SK-N-SH (cell line): ENCODE results near the gene ARRDC3. TPM values are rescaled to one million over a fixed set of nuclear protein-coding genes. Genes with fewer than 3 reads are reported as not detected.

Experiments used
- CTCF ChIA-PET: fragments of 300-600, 350-600 bp; formaldehyde crosslinking; extraction: SDS; loops from one replicate; lab custom pipeline; 2021; lab: Yijun Ruan, JAX
- POLR2A ChIA-PET: fragments of 350-600 bp; sonication (Branson Sonifier 250); formaldehyde crosslinking; extraction: SDS; loops from one replicate; lab custom pipeline; 2020; ENCODE audit warnings: antibody characterized with exemption, inconsistent platforms; lab: Yijun Ruan, JAX
- DNase-seq: peaks from one replicate; pipeline ENCODE4 v3.0.0; 2012
- H2AFZ ChIP-seq: fragments of 200-600 bp; sonication (generic); 2 replicates; pipeline ENCODE4 v1.8.1; 2016; ENCODE audit warnings: antibody characterized with exemption, mild to moderate bottlenecking, low read depth
- H3F3A ChIP-seq: fragments of 200-600 bp; sonication (generic); replicated peaks from 2 replicates; pipeline ENCODE3; 2016; ENCODE audit warnings: antibody characterized with exemption, mild to moderate bottlenecking; ENCODE audit not compliant: insufficient read depth
- H3K27ac ChIP-seq, 2 experiments: fragments of 200-500 bp in 1 of 2; fragments of 200-600 bp in 1 of 2; sonication (Bioruptor generic) in 1 of 2; sonication (generic), shearing (Covaris generic) in 1 of 2; 2 replicates each; pipeline versions ENCODE4 v1.5.1 to v1.6.1; 2014 to 2016; ENCODE audit warnings: low read depth in 2 of 2, inconsistent platforms in 1 of 2, low read length in 1 of 2, mild to moderate bottlenecking in 1 of 2, mixed read lengths in 1 of 2
- H3K27me3 ChIP-seq: fragments of 200-600 bp; sonication (generic), shearing (Covaris generic); 2 replicates; pipeline ENCODE4 v1.6.1; 2016; ENCODE audit warnings: mixed run types; ENCODE audit not compliant: insufficient read depth
- H3K36me3 ChIP-seq, 2 experiments: fragments of 200-500 bp in 1 of 2; fragments of 200-600 bp in 1 of 2; sonication (Bioruptor generic) in 1 of 2; sonication (generic) in 1 of 2; replicated peaks in 1 of 2; 2 replicates each; pipeline versions ENCODE3 to v1.5.1; 2014 to 2016; ENCODE audit warnings: low read length in 1 of 2, mild to moderate bottlenecking in 1 of 2; ENCODE audit not compliant: insufficient read depth in 2 of 2, control insufficient read depth in 1 of 2
- H3K4me1 ChIP-seq, 2 experiments: fragments of 200-500 bp in 1 of 2; fragments of 200-600 bp in 1 of 2; sonication (Bioruptor generic) in 1 of 2; sonication (generic), shearing (Covaris generic) in 1 of 2; 2 replicates each; pipeline versions ENCODE4 v1.5.1 to v1.6.1; 2014 to 2016; ENCODE audit warnings: low read depth in 1 of 2, low read length in 1 of 2, mixed run types in 1 of 2; ENCODE audit not compliant: insufficient read depth in 2 of 2, control insufficient read depth in 1 of 2
- H3K4me2 ChIP-seq: fragments of 200-600 bp; sonication (generic), shearing (Covaris generic); 2 replicates; pipeline ENCODE4 v1.6.1; 2017; ENCODE audit warnings: mixed run types
- H3K4me3 ChIP-seq, 2 experiments: fragments of 200-500 bp in 1 of 2; fragments of 200-600 bp in 1 of 2; sonication (Bioruptor generic) in 1 of 2; sonication (generic), shearing (Covaris generic) in 1 of 2; 2 replicates each; pipeline versions ENCODE4 v1.5.1 to v1.8.1; 2014 to 2016; ENCODE audit warnings: low read depth in 2 of 2, inconsistent platforms in 1 of 2, low read length in 1 of 2, mild to moderate bottlenecking in 1 of 2, mixed read lengths in 1 of 2, moderate library complexity in 1 of 2
- H3K79me2 ChIP-seq: fragments of 200-600 bp; sonication (generic); 2 replicates; pipeline ENCODE4 v1.8.1; 2017; ENCODE audit warnings: mild to moderate bottlenecking; ENCODE audit not compliant: insufficient read depth
- H3K9ac ChIP-seq: fragments of 200-600 bp; sonication (generic); 2 replicates; pipeline ENCODE4 v1.6.1; 2017; ENCODE audit warnings: mixed run types
- H3K9me2 ChIP-seq: fragments of 200-600 bp; sonication (generic); 2 replicates; pipeline ENCODE4 v1.6.1; 2017; ENCODE audit warnings: mixed run types
- H3K9me3 ChIP-seq: fragments of 200-600 bp; sonication (generic); 2 replicates; pipeline ENCODE4 v1.6.1; 2017; ENCODE audit warnings: mixed run types, mild to moderate bottlenecking, moderate library complexity
- H4K20me1 ChIP-seq: fragments of 200-600 bp; sonication (generic); 2 replicates; pipeline ENCODE4 v1.6.1; 2017; ENCODE audit warnings: mild to moderate bottlenecking, mixed run types; ENCODE audit not compliant: insufficient read depth
- CTCF ChIP-seq: fragments of 200-600 bp; sonication (generic); IDR thresholded peaks from 2 replicates; pipeline ENCODE4 v1.6.1; 2017; ENCODE audit warnings: antibody characterized with exemption, mild to moderate bottlenecking, moderate library complexity
- ELF1 ChIP-seq: IDR thresholded peaks from 2 replicates; pipeline ENCODE4 v1.4.0; 2012
- EZH2phosphoT487 ChIP-seq: fragments of 200-600 bp; sonication (generic); IDR thresholded peaks from 2 replicates; pipeline ENCODE4 v1.6.1; 2017; ENCODE audit warnings: low read depth, mixed run types, mild to moderate bottlenecking, antibody characterized with exemption, moderate library complexity, borderline replicate concordance
- GATA2 ChIP-seq: sonication (generic); formaldehyde crosslinking; IDR thresholded peaks from 2 replicates; pipeline ENCODE4 v1.5.0; 2020; ENCODE audit warnings: mild to moderate bottlenecking, missing genetic modification reagents
- MEF2A ChIP-seq: IDR thresholded peaks from 2 replicates; pipeline ENCODE4 v1.4.0; 2012; ENCODE audit warnings: low read depth, borderline replicate concordance
- POLR2AphosphoS5 ChIP-seq: IDR thresholded peaks from 2 replicates; pipeline ENCODE4 v1.6.1; 2012; ENCODE audit warnings: low read depth, low read length
- RCOR1 ChIP-seq: fragments of 150-350 bp; IDR thresholded peaks from 2 replicates; pipeline ENCODE4 v1.6.1; 2017; ENCODE audit warnings: antibody characterized with exemption, low read length
- RFX5 ChIP-seq: IDR thresholded peaks from 2 replicates; pipeline ENCODE4 v1.6.1; 2012; ENCODE audit warnings: mild to moderate bottlenecking, improper control_type of control experiment, low read length
- TCF12 ChIP-seq: IDR thresholded peaks from 2 replicates; pipeline ENCODE4 v1.4.0; 2012
- USF2 ChIP-seq: fragments of 150-350 bp; IDR thresholded peaks from 2 replicates; pipeline ENCODE4 v1.6.1; 2017; ENCODE audit warnings: antibody characterized with exemption, low read length, low read depth, borderline replicate concordance
- ZBTB33 ChIP-seq: IDR thresholded peaks from 2 replicates; pipeline ENCODE4 v1.4.0; 2012; ENCODE audit warnings: low read depth, borderline replicate concordance
- WGBS: methylation state at CpG from one replicate; pipeline ENCODE4 v1.1.6; 2017; ENCODE audit warnings: low lambda C conversion rate; 5-methylcytosine and 5-hydroxymethylcytosine counted together
- polyA plus RNA-seq, 3 experiments: library from polyadenylated mRNA; depleted of rRNA; stranded (reverse); fragments of >200 nt; gene quantifications; 2 replicates each; pipeline ENCODE4 v1.2.3, GENCODE V29; 2012

ARRDC3 gene
- polyA plus RNA-seq, 1 of the 3 experiments (the other 2 are of a cell fraction) = 26.0 TPM

- no peaks in the 10 kb centered on the region for H3K9me3 ChIP-seq
- no peaks in the 10 kb centered on the region for H3K27me3 ChIP-seq
- no peak overlapping the region for H2AFZ ChIP-seq
- H3K36me3 ChIP-seq = no peaks in the 10 kb centered on the region
- no peak for DNase-seq
- 100% methylated on average over 1 of the region's 1 CpG for WGBS
- no peaks in the 10 kb centered on the region for H4K20me1 ChIP-seq
- no peak for TF ChIP-seq RCOR1
- no peak for TF ChIP-seq ELF1
- no peak for TF ChIP-seq MEF2A
- no peak for TF ChIP-seq CTCF
- no peak for TF ChIP-seq RFX5
- no peak for TF ChIP-seq TCF12
- no peak for TF ChIP-seq ZBTB33
- no peak for TF ChIP-seq GATA2 (CRISPR knock-in tag)
- TF ChIP-seq POLR2AphosphoS5 = no peak
- TF ChIP-seq USF2 = no peak
- H3F3A ChIP-seq = no peaks in the 10 kb centered on the region
- POLR2A ChIA-PET = no interaction called here
- H3K4me2 ChIP-seq = no peak overlapping the region
- H3K27ac ChIP-seq = no peak overlapping the region
- no peak overlapping the region for H3K9ac ChIP-seq
- CTCF ChIA-PET = interaction anchor here (1.0 to 3.0 kb wide), 6 partner anchors 10 to 547 kb away, joined by 3 to 17 read pairs (median 4); no protein-coding TSS in a partner anchor
- no peaks in the 10 kb centered on the region for H3K4me1 ChIP-seq
- H3K4me3 ChIP-seq = no peak overlapping the region
- no peaks in the 10 kb centered on the region for H3K79me2 ChIP-seq
- no peaks in the 10 kb centered on the region for H3K9me2 ChIP-seq
These were observed 26.2 kb upstream of the ARRDC3 start for GRCh38 chr5:91409304-91409703.

- Histone ChIP-seq H3K4me3 (no peak overlapping the region), H3K9me2 (no peaks in the 10 kb centered on the region)
- CTCF ChIA-PET = interaction anchor here (3.0 to 5.9 kb wide), 2 partner anchors 11 to 24 kb away, joined by 13 to 40 read pairs; no protein-coding TSS in a partner anchor
- DNase-seq = no peak
- no peak for TF ChIP-seq TCF12
- TF ChIP-seq EZH2phosphoT487 = no peak
- no peak for TF ChIP-seq RFX5
- TF ChIP-seq, all 33 proteins: peak for 0
- POLR2A ChIA-PET = no interaction called here
- H3F3A ChIP-seq = no peaks in the 10 kb centered on the region
- H3K27me3 ChIP-seq = no peaks in the 10 kb centered on the region
- no peaks in the 10 kb centered on the region for H4K20me1 ChIP-seq
- H3K9me3 ChIP-seq = no peaks in the 10 kb centered on the region
- H2AFZ ChIP-seq = no peak overlapping the region
- H3K36me3 ChIP-seq = no peaks in the 10 kb centered on the region
- H3K9ac ChIP-seq = no peak overlapping the region
- H3K4me2 ChIP-seq = no peak overlapping the region
- no peaks in the 10 kb centered on the region for H3K79me2 ChIP-seq
- H3K27ac ChIP-seq = no peak overlapping the region
- no peaks in the 10 kb centered on the region; a peak in 1 of 4 replicates for H3K4me1 ChIP-seq
These were observed 25.6 kb upstream of the ARRDC3 start for GRCh38 chr5:91408710-91409109.
